OCI-LY7 (cell line): ENCODE data around the gene CNTNAP1. TPM values are rescaled to one million over a fixed set of nuclear protein-coding genes. Genes with fewer than 3 reads are reported as not detected.

Experiments used
- BruUV-seq: library from RNA; stranded (reverse); fragments of 400-500 nt; replicated peaks from 2 replicates; lab custom pipeline; 2021; lab: Mats Ljungman, UMichigan
- CTCF ChIA-PET: fragments of 300-600 bp; sonication (Branson Sonifier 250); formaldehyde crosslinking; loops from one replicate; lab custom pipeline; 2022; ENCODE audit warnings: antibody characterized with exemption; ENCODE audit not compliant: unreplicated experiment; lab: Charles Lee
- POLR2A ChIA-PET: fragments of 300-600 bp; sonication (Branson Sonifier 250); formaldehyde crosslinking; loops from one replicate; lab custom pipeline; 2022; ENCODE audit warnings: antibody characterized with exemption; lab: Charles Lee
- DNase-seq: peaks from one replicate; pipeline ENCODE4 v3.0.0-alpha.2; 2015; ENCODE audit warnings: low spot score
- H2AFZ ChIP-seq: fragments of 200-600 bp; sonication (generic), shearing (Covaris generic); 2 replicates; pipeline ENCODE4 v1.6.1; 2014; ENCODE audit warnings: mild to moderate bottlenecking, antibody characterized with exemption, low read length, moderate library complexity
- H3K27ac ChIP-seq: fragments of 200-600 bp; sonication (generic); 2 replicates; pipeline ENCODE4 v1.5.1; 2014; ENCODE audit warnings: mixed run types, low read depth, mild to moderate bottlenecking, moderate library complexity, low read length, inconsistent platforms; ENCODE audit not compliant: poor library complexity, severe bottlenecking
- H3K36me3 ChIP-seq: fragments of 200-600 bp; sonication (generic); 2 replicates; pipeline ENCODE4 v1.6.1; 2014; ENCODE audit warnings: mild to moderate bottlenecking, antibody characterized with exemption, low read length, moderate library complexity, mixed read lengths; ENCODE audit not compliant: insufficient read depth
- H3K4me1 ChIP-seq: fragments of 200-600 bp; sonication (generic); 2 replicates; pipeline ENCODE4 v1.5.1; 2014; ENCODE audit warnings: mild to moderate bottlenecking, low read length; ENCODE audit not compliant: insufficient read depth, poor library complexity, severe bottlenecking
- H3K4me2 ChIP-seq: fragments of 200-600 bp; sonication (generic); 2 replicates; pipeline ENCODE4 v1.6.1; 2014; ENCODE audit warnings: mild to moderate bottlenecking, low read length
- H3K4me3 ChIP-seq: fragments of 200-600 bp; sonication (generic); 2 replicates; pipeline ENCODE4 v1.5.1; 2014; ENCODE audit warnings: mild to moderate bottlenecking, low read depth, low read length; ENCODE audit not compliant: poor library complexity, severe bottlenecking
- H3K79me2 ChIP-seq: fragments of 200-600 bp; sonication (generic); 2 replicates; pipeline ENCODE4 v1.6.1; 2016; ENCODE audit warnings: low read depth, mild to moderate bottlenecking, low read length, moderate library complexity, mixed read lengths; ENCODE audit not compliant: insufficient read depth
- H3K9me2 ChIP-seq: fragments of 200-600 bp; sonication (generic); 2 replicates; pipeline ENCODE4 v1.6.1; 2016; ENCODE audit warnings: mild to moderate bottlenecking, low read length, mixed read lengths; ENCODE audit not compliant: insufficient read depth
- H3K9me3 ChIP-seq: fragments of 200-600 bp; sonication (generic); 2 replicates; pipeline ENCODE4 v1.6.1; 2014; ENCODE audit warnings: mild to moderate bottlenecking, mixed run types, low read length, mixed read lengths
- H4K20me1 ChIP-seq: fragments of 200-600 bp; sonication (generic); 2 replicates; pipeline ENCODE4 v1.6.1; 2014; ENCODE audit warnings: mild to moderate bottlenecking, antibody characterized with exemption, low read length, moderate library complexity, mixed read lengths; ENCODE audit not compliant: insufficient read depth
- CTCF ChIP-seq: fragments of 200-600 bp; sonication (generic); conservative IDR thresholded peaks from 2 replicates; pipeline ENCODE4 v1.5.1; 2014; ENCODE audit warnings: mild to moderate bottlenecking, antibody characterized with exemption, low read length, moderate library complexity, mixed read lengths
- EZH2phosphoT487 ChIP-seq: fragments of 200-600 bp; sonication (generic); IDR thresholded peaks from 2 replicates; pipeline ENCODE4 v1.6.1; 2018; ENCODE audit warnings: low read depth, borderline replicate concordance, mild to moderate bottlenecking, mixed run types, antibody characterized with exemption, low read length, moderate library complexity, mixed read lengths
- intact Hi-C: fragments of 100-400 bp; cut with micrococcal nuclease; formaldehyde crosslinking; loops from one replicate; pipeline ENCODE4 v1.10.0; 2022; ENCODE audit not compliant: unreplicated experiment
- total RNA-seq, 2 experiments: library from RNA; depleted of rRNA in 1 of 2; stranded (reverse); fragments of >200 nt in 1 of 2; shearing (Covaris generic) in 1 of 2; gene quantifications; 2 replicates each; pipeline ENCODE4 v1.2.3, GENCODE V29; 2014 to 2022

CNTNAP1 gene
- total RNA-seq, 2 experiments from 2014 or later = 1.0 to 6.8 TPM

- no peak overlapping the region for H3K27ac ChIP-seq
- peaks cover 40% of the 10 kb centered on the region for H3K4me1 ChIP-seq
- TF ChIP-seq CTCF = no peak
- TF ChIP-seq EZH2phosphoT487 = no peak
- ChIA-PET CTCF (no interaction called here), POLR2A (interaction anchor here (0.5 to 0.6 kb wide), 2 partner anchors 60 to 316 kb away, joined by 3 to 5 read pairs; no protein-coding TSS in a partner anchor)
- H2AFZ ChIP-seq = no peak overlapping the region
- H3K9me2 ChIP-seq = no peaks in the 10 kb centered on the region
- no peak overlapping the region for H3K4me3 ChIP-seq
- no peaks in the 10 kb centered on the region for H4K20me1 ChIP-seq
- H3K79me2 ChIP-seq = no peaks in the 10 kb centered on the region
- H3K36me3 ChIP-seq = no peaks in the 10 kb centered on the region
- H3K9me3 ChIP-seq = no peaks in the 10 kb centered on the region
- no peak for DNase-seq
- H3K4me2 ChIP-seq = no peak overlapping the region
- BruUV-seq = no TSS peak
- intact Hi-C loops = no loop called here
Observed at GRCh38 chr17:42682722-42683403, 532 bp downstream of the CNTNAP1 start.

- intact Hi-C loops = no loop called here
- TF ChIP-seq EZH2phosphoT487 (no peak), CTCF (no peak)
- BruUV-seq = no TSS peak
- H4K20me1 ChIP-seq = no peaks in the 10 kb centered on the region
- H3K27ac ChIP-seq = no peak overlapping the region
- H3K4me3 ChIP-seq = no peak overlapping the region
- CTCF ChIA-PET = no interaction called here
- no peak overlapping the region for H3K4me2 ChIP-seq
- no peaks in the 10 kb centered on the region for H3K36me3 ChIP-seq
- no peak overlapping the region for H2AFZ ChIP-seq
- DNase-seq = no peak
- peaks cover 37% of the 10 kb centered on the region for H3K4me1 ChIP-seq
- POLR2A ChIA-PET = no interaction called here
- H3K9me2 ChIP-seq = no peaks in the 10 kb centered on the region
- no peaks in the 10 kb centered on the region for H3K79me2 ChIP-seq
- H3K9me3 ChIP-seq = no peaks in the 10 kb centered on the region
Observed at GRCh38 chr17:42683407-42684034, 1.2 kb downstream of the CNTNAP1 start.
